ENCODE results near the gene ALDH5A1.

Gene ALDH5A1

GRCh38 chr6:24494821-24495795, at the start of gene ALDH5A1:
ALDH5A1 (plus strand) TSS chr6:24494969; CDS start chr6:24494997, 28 bp downstream.
- Mint-ChIP-seq H3K27ac (peak within 1 kb of the TSS; percentile 92), H3K9me3 (peaks cover 4 to 7% of the 10 kb centered on the region in 2 donors), H3K4me3 (peak within 1 kb of the TSS; percentile 87 to 90), H3K4me1 (peaks cover 18 to 41% of the 10 kb centered on the region in 2 donors), H3K36me3 (peaks cover 12 to 20% of the 10 kb centered on the region in 2 donors), H3K27me3 (no peaks in the 10 kb centered on the region)
- peak; percentile 80 for DNase-seq
- peak; percentile 73 to 77 for ATAC-seq (replicated peaks)

GRCh38 chr6:24445704-24446103, 49.1 kb upstream of the ALDH5A1 start:
- H3K36me3 Mint-ChIP-seq, result peaks cover 0 to 3% of the 10 kb centered on the region in 2 donors
- no peak overlapping the region for H3K4me3 Mint-ChIP-seq
- no peaks in the 10 kb centered on the region for H3K27me3 Mint-ChIP-seq
- no peaks in the 10 kb centered on the region for H3K9me3 Mint-ChIP-seq
- H3K4me1 Mint-ChIP-seq, result no peaks in the 10 kb centered on the region
- DNase-seq (no peak), ATAC-seq (replicated peaks) (no peak)
- H3K27ac Mint-ChIP-seq, result no peak overlapping the region

DNA sequence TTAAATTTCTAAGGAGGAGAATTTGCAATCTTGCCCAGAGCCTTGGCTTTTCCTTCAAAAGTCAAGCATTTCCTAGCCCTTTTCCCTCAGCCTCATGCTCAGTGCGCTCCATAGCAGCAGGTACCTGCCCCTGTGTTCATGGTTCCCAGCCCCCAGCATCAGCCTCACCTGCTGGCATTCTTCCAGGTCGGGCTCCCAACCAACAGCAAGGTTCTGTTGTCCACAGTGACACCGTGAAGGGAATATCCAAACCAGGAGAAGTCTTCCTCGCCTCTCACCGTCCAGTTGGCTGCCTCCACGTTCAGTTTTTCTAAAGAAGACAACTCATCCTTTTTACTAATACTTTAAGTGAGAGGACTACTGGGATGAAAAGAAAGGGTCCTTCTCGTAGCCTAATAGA, 48.1 kb upstream of the ALDH5A1 start:
- ATAC-seq (replicated peaks), result no peak
- no peak for DNase-seq
- no peaks in the 10 kb centered on the region for H3K9me3 Mint-ChIP-seq
- no peaks in the 10 kb centered on the region for H3K4me1 Mint-ChIP-seq
- peaks cover 0 to 3% of the 10 kb centered on the region in 2 donors for H3K36me3 Mint-ChIP-seq
- no peak overlapping the region for H3K27ac Mint-ChIP-seq
- no peak overlapping the region for H3K4me3 Mint-ChIP-seq
- H3K27me3 Mint-ChIP-seq, result no peaks in the 10 kb centered on the region

DNA sequence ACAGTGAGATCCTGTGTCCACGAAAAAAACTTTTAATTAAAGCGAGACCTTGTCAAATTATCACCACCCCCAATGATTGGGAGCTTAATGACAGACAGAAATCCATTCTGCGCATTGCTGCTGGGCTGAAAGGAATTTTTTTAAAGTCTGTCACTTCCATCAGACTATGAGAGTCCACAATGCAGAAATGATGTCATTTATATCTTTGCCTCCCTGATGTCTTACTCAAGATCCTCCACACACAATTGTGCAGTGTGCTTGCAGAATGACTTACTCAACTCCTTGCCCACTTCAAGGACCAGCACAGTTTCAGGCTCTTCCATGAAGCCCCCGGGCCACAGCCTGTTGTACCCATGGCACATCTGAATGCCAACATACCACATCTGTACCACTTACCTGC, 46.4 kb upstream of the ALDH5A1 start:
- Mint-ChIP-seq H3K27me3 (no peaks in the 10 kb centered on the region), H3K36me3 (peaks cover 0 to 3% of the 10 kb centered on the region in 2 donors), H3K4me1 (no peaks in the 10 kb centered on the region), H3K27ac (no peak overlapping the region), H3K9me3 (no peaks in the 10 kb centered on the region), H3K4me3 (no peak overlapping the region)
- DNase-seq (no peak), ATAC-seq (replicated peaks) (no peak)

DNA sequence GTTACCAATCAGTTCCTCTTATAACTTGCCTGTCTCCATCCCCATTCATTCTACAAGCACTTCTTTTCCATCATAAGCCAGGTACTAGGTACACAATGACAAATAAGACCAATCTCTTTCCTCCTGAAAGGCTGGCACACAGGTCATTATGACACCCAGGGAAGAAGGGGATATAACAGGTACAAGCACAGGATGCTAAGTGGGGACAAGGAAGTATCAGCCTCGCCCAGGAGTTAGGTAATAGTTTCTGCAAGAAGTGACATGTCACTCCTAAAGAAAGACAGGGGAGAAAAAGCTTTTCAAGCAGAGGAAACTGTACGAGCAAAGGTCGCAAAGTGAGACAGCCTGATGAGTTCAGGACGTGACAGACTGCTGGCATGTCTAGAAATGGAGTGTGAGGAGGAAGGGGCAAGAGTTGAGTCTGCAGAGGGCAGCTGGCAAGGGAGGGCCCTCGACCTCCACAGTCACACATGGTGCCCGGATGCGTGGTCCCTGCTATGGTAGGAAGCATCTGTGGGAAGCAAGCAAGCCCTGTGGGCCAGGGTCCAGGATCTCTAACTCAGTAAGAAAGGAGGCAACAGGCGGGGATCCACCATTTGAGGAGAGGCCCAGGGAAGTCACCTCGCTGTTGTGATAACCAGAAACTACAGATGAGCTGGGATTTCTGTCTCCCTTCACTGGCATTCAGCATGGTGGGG, 45.8 kb upstream of the ALDH5A1 start:
- Mint-ChIP-seq H3K27ac (no peak overlapping the region), H3K4me3 (no peak overlapping the region), H3K36me3 (peaks cover 0 to 3% of the 10 kb centered on the region in 2 donors), H3K9me3 (no peaks in the 10 kb centered on the region), H3K27me3 (no peaks in the 10 kb centered on the region), H3K4me1 (no peaks in the 10 kb centered on the region)
- ATAC-seq (replicated peaks) (no peak), DNase-seq (no peak)

- Mint-ChIP-seq H3K27me3 (no peaks in the 10 kb centered on the region), H3K4me3 (no peak overlapping the region)
- no peak for ATAC-seq (replicated peaks)
Observed at GRCh38 chr6:24451581-24452388, 43.0 kb upstream of the ALDH5A1 start.

GRCh38 chr6:24453921-24454320, 40.8 kb upstream of the ALDH5A1 start:
- Mint-ChIP-seq H3K9me3 (no peaks in the 10 kb centered on the region), H3K27ac (no peak overlapping the region), H3K27me3 (no peaks in the 10 kb centered on the region), H3K4me1 (no peaks in the 10 kb centered on the region), H3K36me3 (peaks cover 0 to 2% of the 10 kb centered on the region in 2 donors), H3K4me3 (no peak overlapping the region)
- ATAC-seq (replicated peaks) (no peak), DNase-seq (no peak)

More at GRCh38 chr6:24451581-24452388, 43.0 kb upstream of the ALDH5A1 start:
- Mint-ChIP-seq H3K27ac (no peak overlapping the region), H3K9me3 (no peaks in the 10 kb centered on the region), H3K4me1 (no peaks in the 10 kb centered on the region), H3K36me3 (peaks cover 0 to 3% of the 10 kb centered on the region in 2 donors)
- DNase-seq, result no peak

GRCh38 chr6:24454452-24454851, 40.3 kb upstream of the ALDH5A1 start:
- no peaks in the 10 kb centered on the region for H3K4me1 Mint-ChIP-seq
- ATAC-seq (replicated peaks), result no peak
- H3K9me3 Mint-ChIP-seq, result no peaks in the 10 kb centered on the region
- H3K36me3 Mint-ChIP-seq, result peaks cover 0 to 2% of the 10 kb centered on the region in 2 donors
- H3K27me3 Mint-ChIP-seq, result no peaks in the 10 kb centered on the region
- no peak for DNase-seq
- no peak overlapping the region for H3K4me3 Mint-ChIP-seq
- H3K27ac Mint-ChIP-seq, result no peak overlapping the region

DNA sequence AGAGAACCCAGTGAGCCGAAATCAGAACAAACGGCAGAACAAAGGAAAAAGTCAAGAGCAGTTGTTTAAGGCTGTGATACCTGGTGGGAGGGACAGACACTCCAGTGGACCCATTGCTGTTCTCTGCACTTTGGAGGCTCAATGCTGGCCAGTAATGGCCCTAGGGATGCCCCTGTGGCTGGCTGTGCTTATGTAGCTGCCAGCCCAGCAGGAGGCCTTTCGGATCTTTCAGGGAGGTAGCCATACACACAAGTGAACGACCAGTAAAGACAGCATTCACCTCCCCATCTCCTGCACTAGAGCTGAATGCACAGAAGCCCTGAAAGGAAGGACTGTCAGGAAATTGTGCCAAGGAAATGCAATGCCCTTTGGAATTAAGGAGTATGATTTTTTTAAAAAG, 39.7 kb upstream of the ALDH5A1 start:
- Mint-ChIP-seq H3K36me3 (peaks cover 2 to 3% of the 10 kb centered on the region in 2 donors), H3K9me3 (no peaks in the 10 kb centered on the region), H3K4me1 (no peaks in the 10 kb centered on the region), H3K27me3 (no peaks in the 10 kb centered on the region), H3K4me3 (no peak overlapping the region), H3K27ac (no peak overlapping the region)
- ATAC-seq (replicated peaks) (no peak), DNase-seq (no peak)

- H3K9me3 Mint-ChIP-seq, result no peaks in the 10 kb centered on the region
- no peak for DNase-seq
- no peak for ATAC-seq (replicated peaks)
- no peaks in the 10 kb centered on the region for H3K27me3 Mint-ChIP-seq
- H3K27ac Mint-ChIP-seq, result no peak overlapping the region
- H3K4me3 Mint-ChIP-seq, result no peak overlapping the region
- no peaks in the 10 kb centered on the region for H3K4me1 Mint-ChIP-seq
- peaks cover 2 to 3% of the 10 kb centered on the region in 2 donors for H3K36me3 Mint-ChIP-seq
Observed at GRCh38 chr6:24458134-24458533, 36.6 kb upstream of the ALDH5A1 start.

GRCh38 chr6:24458941-24459340, 35.8 kb upstream of the ALDH5A1 start:
- no peak for ATAC-seq (replicated peaks)

GRCh38 chr6:24460966-24461365, 33.8 kb upstream of the ALDH5A1 start:
- Mint-ChIP-seq H3K27ac (no peak overlapping the region), H3K36me3 (peaks cover 3 to 6% of the 10 kb centered on the region in 2 donors), H3K9me3 (no peaks in the 10 kb centered on the region), H3K4me3 (no peak overlapping the region), H3K4me1 (no peaks in the 10 kb centered on the region), H3K27me3 (no peaks in the 10 kb centered on the region)
- DNase-seq, result no peak
- ATAC-seq (replicated peaks), result no peak

More at GRCh38 chr6:24458941-24459340, 35.8 kb upstream of the ALDH5A1 start:
- Mint-ChIP-seq H3K36me3 (peaks cover 2 to 3% of the 10 kb centered on the region in 2 donors), H3K27me3 (no peaks in the 10 kb centered on the region), H3K27ac (no peak overlapping the region), H3K4me3 (no peak overlapping the region), H3K9me3 (no peaks in the 10 kb centered on the region), H3K4me1 (no peaks in the 10 kb centered on the region)
- DNase-seq, result no peak

GRCh38 chr6:24464253-24465038, 30.3 kb upstream of the ALDH5A1 start:
- Mint-ChIP-seq H3K36me3 (peaks cover 3 to 9% of the 10 kb centered on the region in 2 donors), H3K9me3 (no peaks in the 10 kb centered on the region), H3K27me3 (no peaks in the 10 kb centered on the region), H3K27ac (no peak overlapping the region), H3K4me3 (no peak overlapping the region), H3K4me1 (no peaks in the 10 kb centered on the region)
- ATAC-seq (replicated peaks) (no peak), DNase-seq (no peak)

Data from stimulated activated naive B cell treated with anti-CD40 and anti-IgM and Interleukin-4, amounts not matched to agents 10 μg/mL and 1 μg/mL and 100 μg/mL, for 72 hours (primary cell).